Measurements from ENCODE around the gene YIPF4.

Gene YIPF4

GRCh38 chr2:32277674-32278477, at the start of gene YIPF4:
Gene YIPF4 (plus strand): TSS chr2:32277904. CDS start chr2:32278156, 252 bp downstream.
- H3K4me3 Mint-ChIP-seq, result peak within 1 kb of the TSS; percentile 92
- peaks cover 4% of the 10 kb centered on the region for H3K4me1 Mint-ChIP-seq
- peaks cover 4% of the 10 kb centered on the region for H3K36me3 Mint-ChIP-seq
- DNase-seq (ENCODE audit: low spot score in 2 of 2), result peak; percentile 94 to 99
- H3K27me3 Mint-ChIP-seq, result no peaks in the 10 kb centered on the region
- H3K27ac Mint-ChIP-seq, result peak within 1 kb of the TSS; percentile 99
- ATAC-seq (ENCODE audit: low read depth), result peak; percentile 95
- no peaks in the 10 kb centered on the region for H3K9me3 Mint-ChIP-seq

GRCh38 chr2:32228181-32228580, 49.5 kb upstream of the YIPF4 start:
- Mint-ChIP-seq H3K4me1 (no peaks in the 10 kb centered on the region), H3K27ac (no peak overlapping the region), H3K27me3 (no peaks in the 10 kb centered on the region), H3K9me3 (no peaks in the 10 kb centered on the region), H3K4me3 (no peak overlapping the region), H3K36me3 (peaks cover 7% of the 10 kb centered on the region)
- no peak for DNase-seq (ENCODE audit: low spot score in 2 of 2)
- ATAC-seq (ENCODE audit: low read depth), result no peak

GRCh38 chr2:32229635-32230034, 48.1 kb upstream of the YIPF4 start:
- Mint-ChIP-seq H3K36me3 (peaks cover 12% of the 10 kb centered on the region), H3K4me1 (no peaks in the 10 kb centered on the region), H3K4me3 (no peak overlapping the region), H3K9me3 (no peaks in the 10 kb centered on the region), H3K27me3 (no peaks in the 10 kb centered on the region), H3K27ac (peak overlapping the region; percentile 2)
- DNase-seq (ENCODE audit: low spot score in 2 of 2), result no peak
- ATAC-seq (ENCODE audit: low read depth), result no peak

GRCh38 chr2:32231959-32232358, 45.7 kb upstream of the YIPF4 start:
- Mint-ChIP-seq H3K4me3 (no peak overlapping the region), H3K9me3 (peaks cover 1% of the 10 kb centered on the region), H3K4me1 (no peaks in the 10 kb centered on the region), H3K36me3 (peaks cover 27% of the 10 kb centered on the region), H3K27me3 (no peaks in the 10 kb centered on the region), H3K27ac (no peak overlapping the region)
- no peak for DNase-seq (ENCODE audit: low spot score in 2 of 2)
- ATAC-seq (ENCODE audit: low read depth), result no peak

GRCh38 chr2:32235315-32235714, 42.4 kb upstream of the YIPF4 start:
- no peak overlapping the region for H3K27ac Mint-ChIP-seq

GRCh38 chr2:32237488-32237887, 40.2 kb upstream of the YIPF4 start:
- Mint-ChIP-seq H3K4me1 (no peaks in the 10 kb centered on the region), H3K27me3 (no peaks in the 10 kb centered on the region), H3K36me3 (peaks cover 43% of the 10 kb centered on the region), H3K27ac (no peak overlapping the region), H3K9me3 (peaks cover 1% of the 10 kb centered on the region), H3K4me3 (no peak overlapping the region)
- DNase-seq (ENCODE audit: low spot score in 2 of 2) (no peak), ATAC-seq (ENCODE audit: low read depth) (no peak)

More at GRCh38 chr2:32235315-32235714, 42.4 kb upstream of the YIPF4 start:
- H3K4me3 Mint-ChIP-seq, result no peak overlapping the region
- H3K36me3 Mint-ChIP-seq, result peaks cover 43% of the 10 kb centered on the region
- no peaks in the 10 kb centered on the region for H3K4me1 Mint-ChIP-seq
- no peaks in the 10 kb centered on the region for H3K27me3 Mint-ChIP-seq
- ATAC-seq (ENCODE audit: low read depth), result no peak
- peaks cover 1% of the 10 kb centered on the region for H3K9me3 Mint-ChIP-seq
- DNase-seq (ENCODE audit: low spot score in 2 of 2), result no peak

- H3K36me3 Mint-ChIP-seq, result peaks cover 42% of the 10 kb centered on the region
- no peak overlapping the region for H3K4me3 Mint-ChIP-seq
These were observed 39.7 kb upstream of the YIPF4 start for GRCh38 chr2:32237996-32238395.

GRCh38 chr2:32242331-32242730, 35.4 kb upstream of the YIPF4 start:
- H3K27ac Mint-ChIP-seq, result no peak overlapping the region
- no peaks in the 10 kb centered on the region for H3K9me3 Mint-ChIP-seq
- no peak overlapping the region for H3K4me3 Mint-ChIP-seq
- peaks cover 22% of the 10 kb centered on the region for H3K36me3 Mint-ChIP-seq
- DNase-seq (ENCODE audit: low spot score in 2 of 2) (no peak), ATAC-seq (ENCODE audit: low read depth) (no peak)
- no peaks in the 10 kb centered on the region for H3K4me1 Mint-ChIP-seq
- no peaks in the 10 kb centered on the region for H3K27me3 Mint-ChIP-seq

More at GRCh38 chr2:32237996-32238395, 39.7 kb upstream of the YIPF4 start:
- DNase-seq (ENCODE audit: low spot score in 2 of 2) (no peak), ATAC-seq (ENCODE audit: low read depth) (no peak)
- Mint-ChIP-seq H3K4me1 (no peaks in the 10 kb centered on the region), H3K27ac (peak overlapping the region; percentile 35), H3K27me3 (no peaks in the 10 kb centered on the region), H3K9me3 (peaks cover 1% of the 10 kb centered on the region)

GRCh38 chr2:32246911-32247310, 30.8 kb upstream of the YIPF4 start:
- H3K9me3 Mint-ChIP-seq, result no peaks in the 10 kb centered on the region
- no peak overlapping the region for H3K27ac Mint-ChIP-seq
- peaks cover 4% of the 10 kb centered on the region for H3K36me3 Mint-ChIP-seq
- no peaks in the 10 kb centered on the region for H3K27me3 Mint-ChIP-seq
- H3K4me1 Mint-ChIP-seq, result no peaks in the 10 kb centered on the region
- no peak overlapping the region for H3K4me3 Mint-ChIP-seq
- ATAC-seq (ENCODE audit: low read depth) (no peak), DNase-seq (ENCODE audit: low spot score in 2 of 2) (no peak)

GRCh38 chr2:32248299-32248698, 29.4 kb upstream of the YIPF4 start:
- no peaks in the 10 kb centered on the region for H3K4me1 Mint-ChIP-seq
- H3K27me3 Mint-ChIP-seq, result no peaks in the 10 kb centered on the region
- H3K4me3 Mint-ChIP-seq, result no peak overlapping the region
- peaks cover 2% of the 10 kb centered on the region for H3K36me3 Mint-ChIP-seq
- H3K27ac Mint-ChIP-seq, result no peak overlapping the region
- no peak for ATAC-seq (ENCODE audit: low read depth)
- no peak for DNase-seq (ENCODE audit: low spot score in 2 of 2)
- H3K9me3 Mint-ChIP-seq, result no peaks in the 10 kb centered on the region

- H3K4me3 Mint-ChIP-seq, result no peak overlapping the region
- no peaks in the 10 kb centered on the region for H3K9me3 Mint-ChIP-seq
- no peak overlapping the region for H3K27ac Mint-ChIP-seq
- no peak for ATAC-seq (ENCODE audit: low read depth)
- no peak for DNase-seq (ENCODE audit: low spot score in 2 of 2)
- H3K36me3 Mint-ChIP-seq, result peaks cover 2% of the 10 kb centered on the region
- H3K27me3 Mint-ChIP-seq, result no peaks in the 10 kb centered on the region
- no peaks in the 10 kb centered on the region for H3K4me1 Mint-ChIP-seq
These were observed 27.9 kb upstream of the YIPF4 start for GRCh38 chr2:32249731-32250236.

- H3K27ac Mint-ChIP-seq, result no peak overlapping the region
- H3K36me3 Mint-ChIP-seq, result peaks cover 2% of the 10 kb centered on the region
- no peaks in the 10 kb centered on the region for H3K9me3 Mint-ChIP-seq
- no peaks in the 10 kb centered on the region for H3K27me3 Mint-ChIP-seq
- no peak overlapping the region for H3K4me3 Mint-ChIP-seq
- DNase-seq (ENCODE audit: low spot score in 2 of 2), result no peak
- H3K4me1 Mint-ChIP-seq, result no peaks in the 10 kb centered on the region
- no peak for ATAC-seq (ENCODE audit: low read depth)
These were observed 27.4 kb upstream of the YIPF4 start for GRCh38 chr2:32250290-32250689.

- Mint-ChIP-seq H3K4me3 (no peak overlapping the region), H3K9me3 (no peaks in the 10 kb centered on the region), H3K27ac (no peak overlapping the region), H3K36me3 (peaks cover 6% of the 10 kb centered on the region), H3K4me1 (peaks cover 12% of the 10 kb centered on the region), H3K27me3 (no peaks in the 10 kb centered on the region)
- ATAC-seq (ENCODE audit: low read depth) (no peak), DNase-seq (ENCODE audit: low spot score in 2 of 2) (no peak)
These were observed 19.5 kb upstream of the YIPF4 start for GRCh38 chr2:32258242-32258641.

GRCh38 chr2:32260376-32260775, 17.3 kb upstream of the YIPF4 start:
- H3K4me1 Mint-ChIP-seq, result peaks cover 20% of the 10 kb centered on the region
- H3K4me3 Mint-ChIP-seq, result no peak overlapping the region
- H3K36me3 Mint-ChIP-seq, result peaks cover 6% of the 10 kb centered on the region
- H3K9me3 Mint-ChIP-seq, result no peaks in the 10 kb centered on the region
- ATAC-seq (ENCODE audit: low read depth), result no peak
- H3K27me3 Mint-ChIP-seq, result no peaks in the 10 kb centered on the region
- no peak for DNase-seq (ENCODE audit: low spot score in 2 of 2)
- no peak overlapping the region for H3K27ac Mint-ChIP-seq

GRCh38 chr2:32262105-32262504, 15.6 kb upstream of the YIPF4 start:
- Mint-ChIP-seq H3K27me3 (no peaks in the 10 kb centered on the region), H3K4me1 (peaks cover 20% of the 10 kb centered on the region), H3K36me3 (peaks cover 3% of the 10 kb centered on the region), H3K27ac (peak overlapping the region; percentile 74), H3K9me3 (no peaks in the 10 kb centered on the region), H3K4me3 (peak overlapping the region; percentile 60)
- ATAC-seq (ENCODE audit: low read depth) (peak; percentile 20), DNase-seq (ENCODE audit: low spot score in 2 of 2) (no peak)
